Measurements from ENCODE around the gene AGAP1.

GRCh38 chr2:236164925-236165841, 671.3 kb downstream of the AGAP1 start:
- TF ChIP-seq CTCF (IDR thresholded peaks at IDR 0.05) (no peak), POLR2A (IDR thresholded peaks at IDR 0.05) (no peak), EP300 (IDR thresholded peaks at IDR 0.05) (no peak)
